ENCODE results near the gene ADGRB3.
"Not testable (repeated sequence)": the region's sequence is repeated elsewhere in the genome, so short reads cannot be mapped to it uniquely, and the experiment has no call there.

The ADGRB3 gene

GRCh38 chr6:68967549-68968300 is 332.6 kb downstream of the ADGRB3 start:
- no peak for ATAC-seq

DNA sequence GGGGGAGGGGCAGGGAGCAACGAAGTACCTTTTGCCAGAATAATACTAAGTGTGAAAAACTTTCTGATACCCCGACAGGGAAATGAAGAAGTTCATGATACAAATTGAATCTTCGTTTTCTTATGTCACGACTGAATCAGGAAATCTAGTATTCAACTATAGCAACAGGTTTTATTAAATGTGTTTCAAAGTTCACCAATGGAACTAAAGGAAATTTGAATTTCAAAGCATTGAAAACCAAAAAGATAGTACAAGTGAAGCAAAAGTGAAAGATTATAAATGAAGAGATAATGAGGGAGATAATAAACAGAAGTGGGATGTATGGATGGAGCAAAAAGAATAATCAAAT is 333.2 kb downstream of the ADGRB3 start:
- no peak for ATAC-seq

GRCh38 chr6:68973066-68973465 is 338.0 kb downstream of the ADGRB3 start:
- no peak for ATAC-seq

GRCh38 chr6:68975064-68975463 is 340.0 kb downstream of the ADGRB3 start:
- no peak for ATAC-seq

DNA sequence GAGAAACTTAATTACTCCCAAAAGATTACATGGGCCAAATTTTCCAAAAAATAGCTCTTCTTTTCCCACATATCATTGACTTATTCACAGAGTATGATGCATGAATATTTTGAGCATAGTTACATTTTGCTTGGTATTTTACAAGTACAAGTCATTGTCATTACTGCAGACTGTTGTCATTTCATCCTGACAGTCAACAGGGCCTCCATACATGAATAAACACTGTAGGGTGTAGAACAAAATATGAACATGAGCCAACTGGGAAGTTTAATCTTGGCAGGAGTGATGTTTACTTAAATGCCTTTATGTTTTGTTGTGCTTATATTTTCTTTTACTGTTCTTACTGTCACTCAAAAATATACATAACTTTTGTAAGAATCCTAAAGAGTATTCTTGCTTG is 340.7 kb downstream of the ADGRB3 start:
- no peak for ATAC-seq

GRCh38 chr6:68976260-68976659 is 341.2 kb downstream of the ADGRB3 start:
- no peak for ATAC-seq

DNA sequence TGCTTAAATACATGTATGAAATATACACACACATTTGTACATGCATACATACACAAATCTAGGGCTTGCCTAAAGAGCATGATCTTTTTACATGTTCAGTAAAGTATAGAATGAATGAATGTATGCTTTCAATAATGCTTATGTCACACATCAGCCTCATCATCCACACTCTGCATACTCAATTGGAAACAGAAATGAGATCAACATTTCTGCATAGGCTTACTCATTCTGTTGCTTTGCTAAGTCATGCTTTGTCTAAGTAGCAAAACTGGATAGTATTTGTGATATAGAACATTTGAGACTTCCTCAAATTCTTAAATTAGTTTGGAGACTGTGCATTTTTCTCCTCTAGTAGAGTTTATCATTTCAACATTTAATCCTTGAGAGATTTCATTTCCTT is 343.3 kb downstream of the ADGRB3 start:
- ATAC-seq, result no peak

GRCh38 chr6:68981668-68982067 is 346.6 kb downstream of the ADGRB3 start:
- ATAC-seq, result not testable (repeated sequence)

GRCh38 chr6:68988698-68989097 is 353.6 kb downstream of the ADGRB3 start:
- ATAC-seq, result no peak

DNA sequence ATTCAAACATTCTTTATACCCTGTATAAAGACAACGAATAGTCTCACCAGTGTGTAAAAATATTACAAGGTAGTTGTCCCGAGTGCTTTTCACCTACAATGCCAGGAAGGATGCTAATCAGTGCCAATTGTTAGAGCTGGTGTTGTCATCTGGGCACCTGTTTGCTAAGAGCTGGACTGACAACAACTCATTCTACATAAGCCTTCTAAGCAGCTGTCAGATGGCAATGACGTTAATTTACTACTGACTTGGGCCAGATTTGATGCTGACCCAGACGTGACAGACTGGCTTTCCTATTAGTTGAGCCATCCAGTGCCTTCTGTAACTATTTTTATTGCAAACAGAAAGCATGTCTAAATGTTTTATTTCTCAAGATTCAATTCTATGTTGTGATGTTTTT is 355.2 kb downstream of the ADGRB3 start:
- ATAC-seq, result no peak

DNA sequence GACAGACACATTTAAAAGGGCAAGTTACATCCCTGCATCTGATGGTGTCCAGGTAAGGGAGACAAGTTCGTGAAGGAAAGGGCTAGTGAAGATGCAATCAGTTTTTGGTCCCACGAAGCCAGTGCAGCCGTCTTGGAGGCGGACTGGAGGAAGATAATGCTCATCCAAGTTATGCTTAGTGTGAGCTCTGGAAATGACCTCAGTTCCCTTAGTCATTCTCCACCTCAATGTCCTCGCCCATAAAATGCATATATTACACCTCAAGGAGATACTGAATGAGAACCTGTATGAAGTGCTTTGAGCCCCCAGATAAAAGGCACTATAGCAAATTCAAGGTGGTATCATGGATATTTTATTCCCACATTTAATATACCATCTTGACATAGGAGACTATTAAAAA is 358.8 kb downstream of the ADGRB3 start:
- ATAC-seq, result no peak

DNA sequence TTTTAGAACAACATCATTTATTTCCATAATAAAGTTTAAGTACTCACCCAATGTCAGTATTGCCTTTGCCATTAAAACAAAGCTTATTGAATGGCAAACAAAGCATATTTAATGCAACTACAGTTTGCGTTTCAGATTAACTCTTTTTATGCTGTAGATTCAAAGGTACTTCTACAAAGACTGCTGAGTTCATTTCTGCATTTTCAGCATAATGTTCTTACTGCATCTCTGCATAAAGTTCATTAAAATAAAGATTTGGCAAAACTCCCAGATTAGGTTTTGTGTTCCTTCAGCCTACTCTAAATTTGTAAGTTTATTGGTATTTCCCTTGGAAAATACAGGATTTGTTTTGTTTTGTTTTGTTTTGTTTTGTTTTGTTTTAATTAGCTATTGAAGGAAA is 359.4 kb downstream of the ADGRB3 start:
- no peak for ATAC-seq

DNA sequence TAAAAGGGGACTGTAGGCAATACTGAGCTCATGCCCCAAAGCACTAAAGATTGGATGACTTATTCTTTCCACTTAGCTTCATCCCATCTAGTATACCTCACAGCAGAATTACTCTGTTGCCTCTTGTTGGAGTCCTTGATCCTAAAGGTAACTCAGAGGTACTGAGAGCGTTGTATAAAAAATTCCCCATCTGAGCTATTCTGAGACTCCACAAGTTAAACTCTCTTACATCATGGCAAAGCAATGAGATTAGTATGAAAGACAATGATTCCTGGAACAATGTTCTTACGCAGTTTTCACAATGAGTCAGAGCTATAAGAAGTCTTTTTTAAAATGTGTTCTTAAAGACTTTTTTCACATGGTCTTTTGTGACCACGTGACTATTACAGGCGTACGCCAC is 370.1 kb downstream of the ADGRB3 start:
- no peak for ATAC-seq

DNA sequence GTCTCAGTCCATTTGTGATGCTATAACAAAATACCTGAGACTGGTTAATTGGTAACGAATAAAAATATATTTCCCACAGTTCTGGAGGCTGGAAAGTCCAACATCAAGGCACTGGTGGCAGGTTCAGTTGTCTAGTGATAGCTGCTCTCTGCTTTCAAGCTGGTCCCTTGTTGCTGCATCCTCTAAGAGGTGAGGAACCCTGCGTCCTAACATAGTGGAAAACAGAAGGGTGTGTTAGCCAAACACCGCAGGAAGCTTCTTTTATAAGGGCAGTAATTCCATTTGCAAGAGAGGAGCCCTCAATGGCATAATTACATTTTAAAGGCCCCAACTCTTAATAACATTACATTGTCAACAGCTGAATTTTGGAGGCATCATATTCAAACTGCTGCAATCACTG is 372.7 kb downstream of the ADGRB3 start:
- ATAC-seq, result no peak

- ATAC-seq, result no peak
Measured at GRCh38 chr6:69012211-69012610, 377.1 kb downstream of the ADGRB3 start.

DNA sequence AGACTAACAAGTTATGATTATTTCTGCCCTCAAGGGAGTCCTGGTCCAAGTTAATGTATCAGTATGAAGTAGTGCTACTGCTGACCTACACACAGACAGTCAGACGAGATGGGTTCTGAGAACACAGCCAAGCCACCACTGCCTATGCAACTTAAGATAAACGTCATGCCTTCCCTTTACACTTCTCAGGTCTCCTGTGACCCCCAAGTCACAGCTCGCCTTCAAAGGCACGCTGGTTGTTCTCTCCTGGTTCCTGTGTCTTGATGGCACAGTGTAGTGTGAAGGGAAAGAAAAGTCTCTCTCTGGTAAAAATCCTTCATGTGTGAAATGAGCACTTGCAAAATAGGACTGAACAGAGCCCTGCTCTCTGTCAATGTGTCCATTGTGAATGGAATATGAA is 377.8 kb downstream of the ADGRB3 start:
- ATAC-seq, result no peak

DNA sequence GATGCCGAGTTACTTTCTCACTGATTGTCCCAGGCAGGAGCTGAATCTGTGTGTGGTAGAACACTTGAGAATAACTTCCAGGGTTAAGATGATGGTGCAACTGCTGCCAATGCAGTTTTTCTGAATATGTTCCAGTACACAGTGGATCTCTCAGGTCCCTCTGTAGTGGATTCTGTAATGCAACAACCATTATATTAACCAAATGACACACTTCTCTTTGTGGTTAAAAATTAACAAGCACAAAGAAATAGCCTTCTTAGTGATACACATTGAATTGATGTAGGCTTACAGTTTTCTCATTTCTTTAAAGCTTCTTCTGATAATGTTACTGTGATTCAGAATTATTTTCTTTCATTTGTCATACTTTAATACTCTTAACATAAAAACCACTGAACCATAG is 383.8 kb downstream of the ADGRB3 start:
- ATAC-seq, result no peak

DNA sequence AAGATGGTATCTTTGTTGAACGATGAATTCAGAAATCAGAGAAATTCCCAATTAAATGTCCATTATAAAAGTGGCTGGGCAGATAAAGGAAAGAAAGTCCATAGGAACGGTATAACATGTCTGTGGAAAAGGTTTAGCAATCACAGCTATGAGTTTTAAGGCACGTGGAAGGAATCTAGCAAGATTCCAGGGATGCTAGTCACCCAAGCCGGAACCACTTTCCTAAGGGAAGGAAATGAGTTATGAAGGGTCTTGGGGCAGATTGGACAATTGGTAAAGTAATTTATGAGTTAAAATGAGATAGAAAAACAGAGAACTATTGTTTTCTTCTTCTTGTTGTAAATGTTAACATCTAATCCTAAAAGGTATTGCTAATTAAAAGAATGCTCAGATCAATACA is 384.8 kb downstream of the ADGRB3 start:
- no peak for ATAC-seq

DNA sequence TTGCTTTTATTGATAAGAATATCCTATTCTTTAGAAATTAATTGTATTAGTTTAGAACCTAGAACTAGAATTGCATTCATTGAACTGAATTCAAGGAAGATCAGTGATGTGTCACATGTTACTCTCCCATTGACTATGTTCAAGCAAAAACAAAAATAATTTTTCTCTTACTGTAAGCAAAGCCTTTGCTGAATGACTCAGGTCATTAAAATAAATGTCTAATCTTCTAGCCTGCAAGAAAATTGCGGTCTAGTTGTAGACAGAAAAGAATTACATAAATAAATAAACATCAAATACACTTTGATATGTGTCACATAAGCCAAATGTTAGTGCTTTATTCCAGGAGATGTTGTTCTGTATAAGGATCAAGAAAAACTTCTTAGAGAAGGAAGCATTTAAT is 387.9 kb downstream of the ADGRB3 start:
- no peak for ATAC-seq

GRCh38 chr6:69026243-69026642 is 391.2 kb downstream of the ADGRB3 start:
- no peak for ATAC-seq

DNA sequence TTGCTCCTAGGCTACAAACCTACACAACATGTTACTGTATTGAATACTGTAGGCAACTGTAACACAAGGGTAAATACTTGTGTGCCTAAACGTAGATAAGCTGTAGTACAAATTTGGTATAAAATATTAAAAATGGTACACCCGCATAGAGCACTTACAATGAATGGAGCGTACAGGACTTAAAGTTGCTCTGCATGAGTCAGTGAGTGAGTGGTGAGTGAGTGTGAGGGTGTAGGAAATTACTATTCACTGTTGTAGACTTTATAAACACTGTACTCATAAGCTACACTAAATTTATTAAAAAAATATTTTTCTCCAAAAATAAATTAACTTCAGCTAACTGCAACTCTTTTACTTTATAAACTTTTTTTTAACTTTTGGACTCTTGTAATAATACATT is 391.6 kb downstream of the ADGRB3 start:
- ATAC-seq, result no peak

GRCh38 chr6:69027861-69028260 is 392.8 kb downstream of the ADGRB3 start:
- no peak for ATAC-seq

GRCh38 chr6:69038841-69039240 is 403.8 kb downstream of the ADGRB3 start:
- no peak for ATAC-seq

- no peak for ATAC-seq
Measured at GRCh38 chr6:69042297-69042696, 407.2 kb downstream of the ADGRB3 start.

- no peak for ATAC-seq
Measured at GRCh38 chr6:69044534-69044933, 409.5 kb downstream of the ADGRB3 start.
